GM19467 (cell line): ENCODE results near the gene ERBB4.

Experiments
- ATAC-seq: cut with Tn5 transposase; IDR thresholded peaks from one replicate; pipeline ENCODE4 v1.9.1; 2021; ENCODE audit warnings: mild to moderate bottlenecking, moderate library complexity; ENCODE audit not compliant: unreplicated experiment

ERBB4 gene

DNA sequence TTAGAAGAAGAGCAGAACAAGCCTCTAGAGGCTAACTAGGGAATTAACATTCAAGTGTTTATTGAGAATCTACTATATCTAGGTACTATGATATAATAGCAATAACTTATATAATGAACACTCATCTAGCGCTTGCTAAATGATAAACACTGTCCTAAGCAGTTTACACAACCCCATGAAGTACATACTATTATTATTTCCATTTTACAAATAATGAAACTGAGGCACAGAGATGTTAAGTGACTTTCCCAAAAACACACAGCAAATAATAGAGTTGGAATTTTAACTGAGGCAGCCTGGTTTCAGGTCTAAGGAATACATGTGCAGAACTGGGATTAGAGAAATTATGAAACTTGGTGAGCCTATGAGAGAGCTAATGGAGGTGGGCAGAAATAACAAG, 1088.8 kb downstream of the ERBB4 start:
- ATAC-seq: no peak

DNA sequence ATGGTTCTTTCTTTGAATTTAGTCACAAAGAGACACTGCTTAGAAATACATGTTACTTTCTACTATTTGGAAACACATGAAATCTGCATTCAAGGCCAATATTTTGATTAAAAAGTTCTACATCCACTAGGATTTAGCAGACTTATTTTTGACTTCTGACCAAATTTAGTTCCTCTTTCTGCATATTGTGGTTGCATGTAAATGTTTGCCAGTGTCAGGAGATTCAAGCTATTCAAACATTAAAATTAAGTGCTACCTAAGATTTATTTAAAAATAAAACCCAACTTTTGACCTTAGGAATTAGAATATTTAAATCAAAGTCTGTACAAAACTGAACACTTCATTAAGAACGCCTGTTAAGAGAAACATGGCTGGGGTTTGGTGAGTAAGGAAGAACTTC, 1091.1 kb downstream of the ERBB4 start:
- no peak for ATAC-seq

DNA sequence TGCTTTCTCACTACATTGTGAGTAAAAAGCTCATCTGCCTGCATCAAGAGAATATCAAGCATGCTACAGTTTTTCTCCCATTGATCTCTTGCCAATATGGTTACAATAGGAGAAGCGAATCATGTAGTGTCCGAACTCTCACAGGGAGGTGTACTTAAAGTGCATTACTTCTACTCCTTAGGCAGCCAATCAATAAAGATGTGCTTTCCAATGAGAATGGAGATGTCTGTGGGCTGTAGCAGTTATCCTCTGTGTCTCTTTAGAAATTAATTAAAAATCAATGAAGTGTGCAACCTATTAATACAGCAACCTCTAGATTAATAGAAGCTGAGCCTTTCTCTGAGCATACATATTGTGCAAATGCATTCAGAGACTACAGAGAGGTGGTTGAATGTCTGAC, 1098.5 kb downstream of the ERBB4 start:
- ATAC-seq: no peak

DNA sequence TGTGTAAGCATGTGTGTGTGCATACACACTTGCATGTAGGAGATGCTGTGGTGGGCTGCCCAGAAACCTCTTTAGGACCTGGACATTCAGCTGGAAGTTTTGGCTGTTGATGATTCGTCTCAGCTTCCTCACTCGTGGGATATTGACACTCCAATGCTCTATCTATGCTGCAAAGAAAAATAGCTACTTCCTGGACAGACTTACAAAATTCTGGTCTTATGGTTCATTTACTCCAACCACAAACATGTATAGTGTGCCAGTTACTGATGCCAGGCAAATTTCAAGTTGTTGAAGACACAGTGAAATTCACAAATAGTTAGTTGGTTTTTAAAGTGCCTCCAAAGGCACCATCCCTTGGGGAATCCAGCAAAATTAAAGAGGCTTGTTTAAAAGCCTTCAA, 1099.6 kb downstream of the ERBB4 start:
- ATAC-seq: no peak

DNA sequence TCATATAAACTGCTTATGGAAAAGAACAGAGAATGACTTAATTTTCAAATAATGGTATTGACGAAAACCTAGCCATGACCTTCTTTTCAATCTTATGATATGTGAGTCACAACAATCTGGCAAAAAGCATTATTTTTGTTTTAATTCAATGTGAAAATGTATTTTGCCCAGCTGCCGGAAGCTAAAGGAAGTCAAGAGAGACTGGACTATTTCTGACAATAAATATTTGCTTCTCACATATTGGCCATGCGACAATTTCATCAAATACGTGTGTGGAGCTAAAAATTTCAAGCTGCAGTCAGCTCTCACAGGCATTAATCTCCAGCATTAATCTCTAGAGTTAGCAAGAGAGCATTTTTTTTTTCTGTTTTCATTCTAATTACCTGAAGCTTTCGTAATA, 1101.2 kb downstream of the ERBB4 start:
- ATAC-seq: no peak

DNA sequence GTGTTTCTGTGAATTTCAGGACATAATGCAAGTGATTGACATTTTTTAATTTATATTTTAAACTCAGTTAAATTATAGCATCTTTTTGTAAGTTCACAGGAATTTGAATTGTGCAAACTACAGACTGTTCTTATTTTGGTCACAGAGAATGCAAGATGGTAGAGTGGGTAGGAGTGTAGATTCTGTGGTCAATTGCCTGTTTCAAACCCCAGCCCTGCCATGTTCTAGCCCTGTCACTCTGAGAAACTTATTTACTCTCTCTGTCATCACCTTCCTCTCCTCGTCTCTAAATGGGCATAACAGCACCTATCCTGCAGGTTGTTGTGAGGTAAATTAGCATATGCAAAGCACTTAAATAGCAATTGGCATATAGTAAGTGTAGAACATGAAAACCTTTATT, 1102.4 kb downstream of the ERBB4 start:
- ATAC-seq: no peak

DNA sequence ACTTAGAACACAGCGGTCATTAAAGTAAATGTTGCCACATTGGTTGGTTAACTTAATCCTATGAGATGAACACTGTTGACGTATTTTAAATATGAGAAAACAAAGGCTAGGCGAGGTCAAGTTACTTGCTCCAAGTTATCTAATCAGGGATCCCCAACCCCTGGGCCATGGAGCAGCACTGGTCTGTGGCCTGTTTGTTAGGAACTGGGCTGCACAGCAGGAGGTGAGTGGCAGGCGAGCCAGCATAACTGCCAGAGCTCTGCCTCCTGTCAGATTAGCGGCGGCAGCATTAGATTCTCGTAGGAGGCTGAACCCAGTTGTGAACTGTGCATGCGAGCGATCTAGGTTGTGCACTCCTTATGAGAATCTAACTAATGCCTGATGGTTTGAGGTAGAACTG, 1103.3 kb downstream of the ERBB4 start:
- ATAC-seq: no peak

DNA sequence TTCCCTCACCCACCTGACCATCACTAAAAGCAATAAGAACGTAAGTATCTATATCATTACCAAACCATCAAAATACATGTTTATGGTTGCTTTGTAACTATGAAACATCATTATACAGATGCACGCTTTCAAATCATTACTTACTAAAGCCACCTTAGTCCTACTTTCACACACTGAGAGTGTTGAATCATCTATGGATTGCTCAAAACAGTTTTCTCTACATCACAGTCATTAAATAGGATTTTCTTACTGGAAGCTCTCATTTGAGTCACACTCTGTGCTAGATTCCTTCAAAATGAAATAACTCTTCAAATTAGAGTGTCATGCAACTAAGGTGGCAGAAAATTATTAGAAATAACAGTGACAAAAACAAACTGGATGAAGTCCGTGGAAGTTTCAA, 1103.8 kb downstream of the ERBB4 start:
- no peak for ATAC-seq

DNA sequence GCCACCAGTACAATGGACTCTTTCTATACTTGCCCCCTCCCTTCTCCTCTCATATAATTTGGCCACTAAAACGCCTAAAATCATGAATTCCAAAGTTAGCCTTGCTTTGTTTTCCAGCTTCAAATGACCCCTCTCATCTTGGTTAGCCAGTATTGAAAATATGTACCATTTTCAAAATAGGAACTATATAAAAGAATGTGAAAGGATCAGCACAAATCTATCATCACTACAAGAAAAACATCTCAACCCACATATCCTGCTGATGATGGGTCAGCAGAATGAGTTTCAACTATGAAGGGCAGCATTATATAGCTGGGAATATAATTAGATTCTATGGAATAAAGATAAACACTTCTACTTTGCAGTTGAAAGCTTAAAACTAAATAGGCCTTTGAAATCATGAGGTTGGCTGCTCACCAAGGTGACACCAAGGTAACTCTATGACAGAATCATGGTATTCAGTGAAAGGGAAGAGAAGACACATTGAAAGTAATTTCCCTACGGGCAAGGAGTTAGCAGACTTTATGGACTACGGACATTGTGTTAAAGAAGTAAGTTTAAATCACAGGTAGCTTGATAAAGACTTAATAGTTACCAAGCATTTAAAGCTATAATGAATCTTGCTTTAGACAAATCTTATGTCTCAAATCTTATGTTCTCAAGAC, 1109.2 kb downstream of the ERBB4 start:
- no peak for ATAC-seq

DNA sequence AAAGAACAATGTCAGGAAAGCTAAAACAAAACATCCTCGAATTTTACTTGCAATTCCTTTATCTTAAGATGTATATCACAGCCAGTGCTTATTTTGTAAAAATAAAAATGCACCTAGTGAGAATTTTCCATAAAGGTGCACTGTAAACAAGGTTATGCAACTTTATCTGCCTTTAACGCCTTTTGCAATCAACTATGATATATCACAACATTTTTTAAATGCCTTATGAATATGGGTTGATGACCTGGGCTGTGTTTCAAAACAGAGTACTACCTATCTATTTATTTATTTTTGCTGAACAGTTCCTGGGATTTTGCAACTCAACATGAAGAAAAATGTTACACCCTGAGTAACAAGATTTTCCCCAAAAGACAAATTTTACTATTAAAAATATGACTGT, 1112.4 kb downstream of the ERBB4 start:
- no peak for ATAC-seq

DNA sequence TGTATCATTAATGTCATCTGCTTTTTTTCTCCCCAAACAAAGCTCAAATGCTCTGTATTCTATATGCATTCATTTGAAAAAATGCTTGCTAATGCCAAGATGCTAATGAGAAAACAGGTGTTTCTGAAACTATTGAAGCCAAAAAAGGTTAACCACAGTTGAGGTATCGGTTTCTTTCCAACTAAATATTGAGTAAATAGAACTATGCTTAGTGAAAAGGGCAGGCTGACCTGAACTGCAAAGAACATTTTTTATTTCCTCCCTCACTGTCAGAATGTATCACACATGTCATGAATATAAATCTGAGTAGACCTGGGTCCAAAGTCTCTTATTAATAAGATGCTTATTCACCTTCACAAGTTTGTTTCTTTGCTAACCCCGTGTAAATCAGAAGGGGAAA, 1115.6 kb downstream of the ERBB4 start:
- no peak for ATAC-seq

DNA sequence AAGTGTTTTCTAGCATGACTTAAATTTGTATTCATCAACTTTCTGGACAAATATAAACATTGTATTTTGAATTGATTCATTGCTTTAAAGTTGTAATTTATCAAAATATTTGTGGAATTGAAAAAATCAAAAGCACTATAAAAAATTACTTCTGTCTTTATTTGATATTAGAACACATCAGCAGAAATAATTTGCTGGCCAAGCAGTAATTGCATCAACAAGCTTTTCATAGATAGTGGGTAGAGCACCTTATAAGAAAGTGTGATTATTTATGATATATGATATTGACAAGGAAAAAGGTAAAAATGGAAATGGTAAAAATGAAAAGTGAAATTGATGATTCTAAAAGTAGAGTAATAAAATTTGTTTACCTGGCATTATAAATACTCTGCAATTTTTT, 1121.1 kb downstream of the ERBB4 start:
- ATAC-seq: no peak

DNA sequence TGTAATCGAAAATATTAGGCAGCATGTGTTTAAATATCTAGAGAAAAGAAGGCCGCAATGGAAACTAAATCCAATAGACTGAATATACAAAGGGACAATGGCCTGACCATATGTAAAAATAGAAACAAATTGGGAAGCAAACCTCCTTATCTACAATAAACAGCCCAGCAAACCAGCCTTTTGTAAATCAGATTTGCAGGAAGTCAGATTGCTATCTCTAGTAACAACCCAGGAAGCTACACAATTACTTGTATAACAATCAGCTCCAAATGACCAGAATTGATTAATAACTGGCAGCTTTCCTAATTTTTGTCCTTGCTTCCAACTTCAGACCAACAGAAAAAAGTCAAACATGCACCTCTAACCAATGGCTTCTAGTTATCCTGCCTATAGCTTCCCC, 1122.2 kb downstream of the ERBB4 start:
- ATAC-seq: no peak

DNA sequence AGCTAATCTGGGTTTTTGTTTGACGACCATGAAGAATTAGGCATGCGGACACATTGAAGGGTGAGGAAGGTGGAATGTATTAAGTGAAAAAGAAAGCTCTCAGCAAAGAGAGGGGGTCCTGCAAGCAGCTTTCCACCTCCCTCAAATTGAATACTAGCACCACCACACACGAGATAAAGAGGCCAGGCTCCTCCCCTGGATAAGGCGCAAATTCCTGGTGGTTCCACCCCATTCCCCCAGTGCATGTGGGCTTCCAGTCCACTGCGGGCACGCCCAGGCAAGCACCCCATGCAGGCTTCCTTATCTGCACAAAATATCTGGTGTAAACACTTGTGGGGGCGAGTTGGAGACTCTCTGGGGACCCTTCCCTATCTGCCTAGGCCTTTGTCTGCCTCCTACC, 1124.9 kb downstream of the ERBB4 start:
- no peak for ATAC-seq

DNA sequence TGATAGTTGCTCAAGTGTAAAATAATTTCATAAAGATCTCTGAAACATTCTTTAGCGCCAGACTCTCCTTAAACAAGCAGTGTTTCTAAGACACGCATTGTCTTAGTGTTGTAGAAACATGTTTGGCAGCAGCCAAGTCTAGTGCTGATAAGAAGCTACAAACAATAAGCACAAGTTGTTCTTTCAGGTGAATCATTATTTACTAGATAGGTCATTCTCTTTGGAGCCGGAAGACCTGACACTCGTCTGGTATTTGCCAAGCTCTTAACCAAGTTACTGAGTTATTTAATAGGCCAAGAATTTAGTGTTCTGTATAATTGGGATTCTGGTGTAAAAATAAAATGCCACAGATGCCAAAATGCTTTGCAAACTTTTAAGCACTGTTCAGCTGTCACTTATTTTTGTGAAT, 1130.1 kb downstream of the ERBB4 start:
- ATAC-seq: no peak

DNA sequence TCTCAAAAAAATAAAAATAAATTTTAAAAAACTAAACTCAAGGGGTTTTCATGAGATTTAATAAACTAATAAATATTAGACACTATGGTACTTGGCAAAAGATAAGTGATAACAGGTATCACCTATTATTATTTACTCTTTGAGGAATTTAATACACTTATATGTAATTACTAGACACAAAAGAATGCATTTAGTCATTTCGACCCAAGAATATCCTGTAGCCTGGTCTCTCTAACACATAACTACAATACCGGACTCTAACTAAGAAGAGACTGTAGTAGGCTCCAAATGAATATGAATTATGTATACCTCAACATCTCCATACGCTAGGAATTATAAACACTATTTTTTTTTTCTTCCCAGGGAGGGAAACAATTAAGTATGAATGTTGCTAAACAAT, 1131.5 kb downstream of the ERBB4 start:
- no peak for ATAC-seq

DNA sequence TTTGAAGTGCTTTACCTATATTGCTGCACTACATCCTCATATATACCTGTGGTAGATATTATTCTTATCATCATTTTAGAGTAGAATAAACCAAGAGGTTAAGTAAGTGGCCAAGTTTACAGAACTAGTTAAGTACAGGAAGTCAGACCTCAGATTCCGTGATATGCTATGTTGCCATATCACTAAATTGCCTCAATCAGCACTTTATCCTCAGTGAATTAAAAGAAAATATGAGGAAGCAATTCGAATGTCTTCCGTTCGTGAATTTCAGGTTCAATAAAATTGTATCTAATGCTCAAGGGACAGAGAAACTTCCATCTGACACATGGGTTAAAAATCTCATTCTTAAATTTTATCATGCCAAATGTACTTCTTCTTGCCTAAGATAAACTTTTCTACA, 1133.6 kb downstream of the ERBB4 start:
- ATAC-seq: no peak

DNA sequence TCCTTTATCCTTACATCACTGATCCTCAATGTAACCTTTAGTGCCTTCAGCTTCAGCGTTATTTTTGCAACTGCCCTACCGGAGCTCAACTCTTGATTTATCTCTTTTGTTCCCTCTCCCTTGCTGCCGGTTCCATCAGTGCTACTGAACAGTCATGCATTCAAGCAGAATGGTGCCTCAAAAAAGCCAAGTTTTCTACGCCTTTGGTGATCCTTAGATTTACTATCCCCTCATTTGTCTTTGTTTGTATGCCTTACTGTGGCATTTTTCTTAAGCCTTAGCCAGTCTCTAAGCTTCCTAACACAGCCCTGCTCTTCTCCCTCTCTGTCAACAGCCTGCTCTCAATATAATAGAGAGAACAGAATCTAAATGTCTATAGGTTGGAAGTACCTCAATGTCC, 1134.5 kb downstream of the ERBB4 start:
- no peak for ATAC-seq

DNA sequence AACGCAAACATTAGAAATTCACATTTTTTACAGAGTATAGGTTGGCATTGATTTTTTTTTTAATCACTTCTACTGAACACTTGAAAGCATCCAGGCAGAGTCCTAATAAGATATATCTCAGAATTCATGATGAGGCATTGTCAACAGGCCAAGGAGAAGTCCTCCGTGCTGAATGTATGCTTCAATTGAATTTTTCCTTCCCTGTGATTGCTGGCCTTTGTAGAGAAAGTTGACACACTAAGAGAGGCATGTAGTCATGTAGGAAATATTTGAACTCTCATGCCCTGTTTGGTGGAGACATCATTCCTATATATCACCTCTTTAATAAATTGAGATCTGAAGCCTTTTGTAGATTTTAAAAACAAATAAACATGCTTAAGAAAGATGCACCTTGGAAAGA, 1137.3 kb downstream of the ERBB4 start:
- no peak for ATAC-seq

DNA sequence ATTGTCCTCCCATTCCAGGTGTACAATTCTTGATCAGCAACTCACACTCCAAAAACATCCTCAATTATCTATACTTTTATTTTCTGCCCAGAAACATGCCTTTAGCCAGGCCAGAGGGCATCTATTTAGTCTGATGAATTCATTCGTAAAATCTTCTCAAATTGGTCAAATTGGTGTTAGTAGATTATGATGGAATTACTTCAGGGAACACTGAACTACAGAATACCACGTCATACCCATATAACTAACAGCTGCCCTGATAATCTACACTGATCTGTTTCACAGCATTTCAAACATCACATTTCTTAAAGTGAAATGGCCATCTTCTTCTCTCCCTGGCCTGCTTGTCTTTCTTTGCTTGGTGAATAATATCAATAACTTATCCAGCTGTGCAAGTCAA, 1140.8 kb downstream of the ERBB4 start:
- no peak for ATAC-seq

DNA sequence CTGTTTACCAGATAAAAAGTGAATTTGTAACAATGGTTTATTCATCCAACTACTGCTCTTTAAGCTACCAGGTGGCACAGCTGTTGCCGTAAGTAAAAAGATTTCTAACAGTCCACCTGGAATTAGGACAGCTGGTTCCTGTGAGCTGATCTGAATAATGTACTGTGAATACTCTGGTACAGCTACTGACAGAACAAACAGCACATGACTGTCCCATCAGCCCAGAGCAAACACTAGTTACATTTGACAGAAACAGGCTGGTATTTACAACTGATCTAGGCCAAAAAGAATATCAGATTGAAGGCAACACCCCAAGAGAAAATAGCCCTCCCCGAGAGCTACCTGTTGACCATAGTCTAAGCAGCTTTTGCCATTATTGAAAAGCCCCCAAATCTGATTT, 1141.8 kb downstream of the ERBB4 start:
- no peak for ATAC-seq

DNA sequence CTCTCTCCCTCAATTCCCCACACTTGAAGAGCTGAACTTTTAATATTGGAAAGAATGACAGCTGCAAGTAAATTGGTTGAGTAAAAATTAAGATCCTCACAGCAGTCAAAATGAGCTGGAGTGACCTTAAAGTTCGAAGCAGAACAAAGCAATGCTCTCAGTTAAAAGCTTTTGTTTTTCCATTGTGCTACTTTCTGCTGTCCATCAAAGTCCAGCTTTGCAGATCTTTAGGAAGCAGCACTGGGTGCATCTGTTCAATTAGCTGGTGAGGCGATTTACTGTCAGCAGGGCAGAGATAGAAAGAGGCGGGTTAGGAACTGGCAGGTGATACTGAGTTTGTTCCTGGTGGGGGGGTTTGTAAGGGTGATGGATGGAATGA, 1147.4 kb downstream of the ERBB4 start:
- ATAC-seq: no peak

DNA sequence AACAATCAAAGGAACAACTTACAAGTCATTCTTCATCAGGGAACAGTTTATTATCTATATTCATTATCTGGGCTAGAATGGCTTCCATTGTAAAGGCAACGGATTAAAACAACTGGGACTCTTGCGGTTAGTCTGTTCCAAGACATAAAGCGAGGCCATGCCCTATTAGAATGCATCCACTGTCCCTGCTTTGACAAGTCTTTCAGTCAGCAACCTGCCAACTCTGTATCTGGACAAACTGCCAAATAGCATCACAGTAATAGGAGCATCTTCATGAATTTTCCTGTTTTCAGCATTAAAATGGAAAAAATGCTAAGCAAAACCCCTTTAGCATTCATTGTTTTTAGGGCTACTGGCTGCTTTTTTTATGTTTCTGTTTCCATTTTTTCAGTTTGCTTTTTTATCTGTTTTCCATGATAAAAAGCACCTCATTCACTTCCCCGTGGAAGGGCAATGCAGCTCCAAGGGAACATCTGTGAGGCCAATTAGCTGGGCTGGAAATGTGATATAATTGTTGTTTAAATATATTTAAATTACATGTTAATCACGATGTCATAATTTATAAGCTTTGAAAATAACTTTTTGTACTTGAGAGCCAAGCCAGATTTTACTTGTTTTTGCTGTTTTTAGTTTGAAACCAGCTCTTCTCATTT, 1147.9 kb downstream of the ERBB4 start:
- no peak for ATAC-seq
